T-helper 17 cell (primary cell): ENCODE results near the gene DNAJC9. TPM values are rescaled to one million over a fixed set of nuclear protein-coding genes. Genes with fewer than 3 reads are reported as not detected.

Experiments used
- ATAC-seq: fragments of 150-1000 bp; cut with Tn5 transposase; 2 replicates; pipeline ENCODE4 v1.10.0; 2021; ENCODE audit warnings: mild to moderate bottlenecking, moderate library complexity
- DNase-seq, 3 donors: peaks; one replicate each; pipeline versions ENCODE4 v3.0.0 to v3.0.0-alpha.2; 2020 to 2021
- H3K9me3 ChIP-seq: one replicate; pipeline ENCODE4 v1.7.0; 2013; ENCODE audit warnings: low read length, mild to moderate bottlenecking; ENCODE audit not compliant: control insufficient read depth, poor library complexity, severe bottlenecking
- H3K27ac Mint-ChIP-seq: one replicate; pipeline ENCODE4 v1.8.0; 2022; ENCODE audit warnings: mild to moderate bottlenecking, moderate library complexity, mixed read lengths
- H3K27me3 Mint-ChIP-seq: one replicate; pipeline ENCODE4 v1.8.0; 2022; ENCODE audit warnings: mixed read lengths
- H3K36me3 Mint-ChIP-seq: one replicate; pipeline ENCODE4 v1.8.0; 2022; ENCODE audit warnings: low read depth, mixed read lengths
- H3K4me1 Mint-ChIP-seq: one replicate; pipeline ENCODE4 v1.8.0; 2022; ENCODE audit warnings: mild to moderate bottlenecking, mixed read lengths
- H3K4me3 Mint-ChIP-seq: one replicate; pipeline ENCODE4 v1.8.0; 2022; ENCODE audit warnings: mild to moderate bottlenecking, moderate library complexity, mixed read lengths
- total RNA-seq, 4 donors: library from RNA in 2 of 4; stranded (reverse) in 2 of 4; gene quantifications; one replicate each; pipeline ENCODE4 v1.2.3 and lab custom pipeline; 2022 to 2026

Gene DNAJC9
- total RNA-seq, 2 donors from 2014 or later, result 16.2 to 21.4 TPM

DNA sequence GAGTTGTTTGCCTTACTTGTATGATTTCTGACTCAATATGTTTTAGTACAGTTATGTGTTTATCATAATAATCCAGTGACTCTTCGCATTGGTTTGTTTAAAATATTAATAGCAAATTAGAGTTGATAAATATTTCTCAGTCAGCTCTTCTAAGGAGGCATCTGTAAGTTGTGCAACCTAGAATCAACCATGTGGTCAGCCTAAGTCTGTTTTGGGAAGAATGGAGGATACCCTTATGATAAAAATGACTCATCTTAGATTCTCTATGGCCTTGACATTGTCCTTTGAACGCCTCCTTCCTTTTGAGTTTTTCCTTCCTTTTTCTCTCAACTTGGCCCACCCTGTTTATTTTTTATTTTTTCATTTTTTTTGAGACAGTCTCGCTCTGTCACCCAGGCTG lies 18.8 kb downstream of the DNAJC9 start:
- Mint-ChIP-seq H3K36me3 (peaks cover 2% of the 10 kb centered on the region), H3K27ac (no peak overlapping the region), H3K4me3 (no peak overlapping the region), H3K27me3 (no peaks in the 10 kb centered on the region), H3K4me1 (no peaks in the 10 kb centered on the region)
- DNase-seq, result no peak
- ATAC-seq, result no peak
- no peaks in the 10 kb centered on the region for H3K9me3 ChIP-seq

- Mint-ChIP-seq H3K27me3 (no peaks in the 10 kb centered on the region), H3K27ac (no peak overlapping the region), H3K36me3 (peaks cover 8% of the 10 kb centered on the region), H3K4me1 (no peaks in the 10 kb centered on the region), H3K4me3 (no peak overlapping the region)
- ATAC-seq (no peak), DNase-seq (no peak)
- no peaks in the 10 kb centered on the region for H3K9me3 ChIP-seq
These were observed 20.4 kb downstream of the DNAJC9 start for GRCh38 chr10:73226663-73227062.

DNA sequence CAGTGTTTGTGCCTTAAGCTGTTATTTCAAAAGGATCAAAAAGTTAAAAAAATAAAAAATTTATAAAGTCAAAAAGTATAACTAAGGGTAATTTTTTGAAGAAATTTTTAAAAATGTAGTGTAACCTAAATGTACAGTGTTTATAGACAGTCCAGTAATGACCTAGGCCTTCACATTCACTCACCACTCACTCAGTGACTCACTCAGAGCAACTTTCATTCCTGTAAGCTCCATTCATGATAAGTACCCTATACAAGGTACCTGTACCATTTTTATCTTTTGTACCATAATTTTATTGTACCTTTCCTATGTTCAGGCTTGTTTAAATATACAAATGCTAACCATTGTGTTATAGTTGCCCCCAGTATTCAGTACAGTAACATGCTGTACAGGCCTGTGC lies 21.5 kb downstream of the DNAJC9 start:
- Mint-ChIP-seq H3K4me3 (no peak overlapping the region), H3K27me3 (no peaks in the 10 kb centered on the region), H3K27ac (no peak overlapping the region), H3K4me1 (peaks cover 2% of the 10 kb centered on the region), H3K36me3 (peaks cover 8% of the 10 kb centered on the region)
- no peaks in the 10 kb centered on the region for H3K9me3 ChIP-seq
- ATAC-seq (no peak), DNase-seq (no peak)

GRCh38 chr10:73220989-73221388 lies 26.1 kb downstream of the DNAJC9 start:
- no peaks in the 10 kb centered on the region for H3K27me3 Mint-ChIP-seq
- H3K4me3 Mint-ChIP-seq, result no peak overlapping the region
- no peak for ATAC-seq
- no peak for DNase-seq
- H3K4me1 Mint-ChIP-seq, result peaks cover 2% of the 10 kb centered on the region
- no peaks in the 10 kb centered on the region for H3K9me3 ChIP-seq
- H3K36me3 Mint-ChIP-seq, result peaks cover 7% of the 10 kb centered on the region
- H3K27ac Mint-ChIP-seq, result no peak overlapping the region

GRCh38 chr10:73219384-73219783 lies 27.7 kb downstream of the DNAJC9 start:
- Mint-ChIP-seq H3K36me3 (peaks cover 9% of the 10 kb centered on the region), H3K27ac (no peak overlapping the region), H3K4me3 (no peak overlapping the region), H3K4me1 (peaks cover 2% of the 10 kb centered on the region), H3K27me3 (no peaks in the 10 kb centered on the region)
- H3K9me3 ChIP-seq, result no peaks in the 10 kb centered on the region
- ATAC-seq, result no peak
- no peak for DNase-seq

DNA sequence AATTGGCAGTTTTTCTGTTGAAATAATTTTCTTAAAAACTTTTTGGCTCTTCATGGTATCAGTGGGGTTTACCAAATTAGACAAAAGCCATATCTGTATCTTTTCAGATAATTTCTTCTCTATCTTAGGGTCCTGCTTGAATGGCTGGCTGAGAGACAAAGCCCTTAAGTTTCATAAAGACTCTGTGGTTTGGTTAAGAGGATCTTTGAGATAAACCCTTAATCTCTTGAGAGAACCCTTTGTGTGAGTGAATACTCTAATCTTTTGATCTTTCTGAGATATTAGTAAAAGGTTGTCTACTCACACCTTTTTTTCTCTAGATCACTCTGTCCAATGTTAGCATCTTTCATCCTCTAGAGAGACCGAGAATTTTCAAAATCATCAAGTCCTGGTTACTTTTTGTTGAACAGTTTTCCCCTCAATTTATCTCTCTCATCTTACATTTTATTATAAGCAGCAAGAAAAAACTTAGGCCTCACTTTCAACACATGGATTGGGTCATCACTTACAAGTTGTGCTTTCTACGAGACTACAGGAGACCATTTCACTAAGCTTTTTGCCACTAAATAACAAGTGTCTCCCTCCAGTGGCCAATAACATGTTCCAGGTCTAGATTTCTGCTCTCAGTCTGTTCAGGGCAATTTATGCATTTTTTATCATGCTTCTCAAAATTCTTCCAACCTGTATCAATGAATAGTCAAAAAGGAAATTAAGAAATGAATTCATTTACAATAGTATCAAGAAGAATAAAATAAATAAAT lies 28.4 kb downstream of the DNAJC9 start:
- no peaks in the 10 kb centered on the region for H3K27me3 Mint-ChIP-seq
- no peak overlapping the region for H3K4me3 Mint-ChIP-seq
- peaks cover 2% of the 10 kb centered on the region for H3K4me1 Mint-ChIP-seq
- DNase-seq (no peak), ATAC-seq (no peak)
- H3K9me3 ChIP-seq, result no peaks in the 10 kb centered on the region
- peaks cover 9% of the 10 kb centered on the region for H3K36me3 Mint-ChIP-seq
- H3K27ac Mint-ChIP-seq, result no peak overlapping the region

GRCh38 chr10:73217628-73218027 lies 29.4 kb downstream of the DNAJC9 start:
- H3K9me3 ChIP-seq, result no peaks in the 10 kb centered on the region
- peaks cover 2% of the 10 kb centered on the region for H3K4me1 Mint-ChIP-seq
- H3K27me3 Mint-ChIP-seq, result no peaks in the 10 kb centered on the region
- DNase-seq, result no peak
- H3K4me3 Mint-ChIP-seq, result no peak overlapping the region
- H3K36me3 Mint-ChIP-seq, result peaks cover 10% of the 10 kb centered on the region
- H3K27ac Mint-ChIP-seq, result no peak overlapping the region
- ATAC-seq, result no peak

DNA sequence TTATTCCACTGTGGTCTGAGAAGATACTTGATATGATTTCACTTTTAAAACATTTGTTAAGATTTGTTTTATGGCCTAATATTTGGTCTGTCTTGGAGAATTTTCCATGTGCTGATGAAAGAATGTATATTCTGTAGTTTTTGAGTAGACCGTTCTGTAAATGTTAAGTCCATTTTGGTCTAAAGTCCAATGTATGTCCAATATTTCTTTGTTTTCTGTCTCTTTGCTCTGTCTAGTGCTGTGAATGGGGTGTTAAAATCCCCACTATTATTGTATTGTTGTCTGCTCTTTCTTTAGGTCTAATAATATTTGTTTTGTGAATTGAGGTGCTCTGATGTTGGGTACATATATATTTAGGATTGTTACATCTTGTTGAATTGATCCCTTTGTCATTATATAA lies 31.3 kb downstream of the DNAJC9 start:
- no peak overlapping the region for H3K4me3 Mint-ChIP-seq
- no peak for ATAC-seq
- H3K36me3 Mint-ChIP-seq, result peaks cover 5% of the 10 kb centered on the region
- DNase-seq, result no peak
- no peaks in the 10 kb centered on the region for H3K9me3 ChIP-seq
- H3K27me3 Mint-ChIP-seq, result no peaks in the 10 kb centered on the region
- H3K4me1 Mint-ChIP-seq, result peaks cover under 1% of the 10 kb centered on the region
- no peak overlapping the region for H3K27ac Mint-ChIP-seq

DNA sequence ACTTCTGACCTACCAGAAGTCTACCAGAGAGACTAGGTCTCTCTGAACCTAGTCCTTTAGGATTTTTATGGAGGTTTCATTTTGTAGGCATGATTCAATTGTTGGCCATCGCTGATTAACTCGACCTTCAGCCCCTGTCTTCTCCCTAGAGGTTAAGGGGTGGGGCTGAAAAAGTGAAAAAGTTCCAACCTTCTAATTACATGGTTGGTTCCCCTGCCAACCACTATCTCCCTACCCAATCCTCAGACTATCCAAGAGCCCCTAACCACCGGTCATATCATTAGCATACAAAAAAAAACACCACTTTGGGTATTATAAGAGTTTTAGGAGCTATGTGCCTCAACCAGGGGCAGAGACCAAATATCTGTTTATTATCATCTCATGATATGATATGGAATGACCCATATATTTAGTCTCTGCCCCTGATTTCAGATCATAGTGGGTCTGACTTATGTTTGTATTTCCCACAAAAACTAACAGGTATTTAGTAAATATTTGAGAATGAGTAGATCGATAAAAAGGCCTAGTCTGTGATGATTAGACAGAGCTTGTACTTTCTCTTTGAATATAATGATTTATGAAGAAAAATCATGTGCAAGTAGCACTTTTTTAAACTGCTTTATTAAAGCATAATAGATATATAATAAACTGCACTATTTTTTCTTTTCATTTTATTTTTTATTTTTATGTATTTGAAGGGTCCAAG lies 35.8 kb downstream of the DNAJC9 start:
- ATAC-seq (no peak), DNase-seq (no peak)
- Mint-ChIP-seq H3K36me3 (peaks cover 5% of the 10 kb centered on the region), H3K4me1 (no peaks in the 10 kb centered on the region), H3K27ac (no peak overlapping the region), H3K4me3 (no peak overlapping the region), H3K27me3 (no peaks in the 10 kb centered on the region)
- H3K9me3 ChIP-seq, result no peaks in the 10 kb centered on the region

GRCh38 chr10:73210395-73211105 lies 36.5 kb downstream of the DNAJC9 start:
- H3K4me1 Mint-ChIP-seq, result no peaks in the 10 kb centered on the region
- no peak for DNase-seq
- H3K9me3 ChIP-seq, result no peaks in the 10 kb centered on the region
- no peak overlapping the region for H3K4me3 Mint-ChIP-seq
- H3K27me3 Mint-ChIP-seq, result no peaks in the 10 kb centered on the region
- H3K27ac Mint-ChIP-seq, result no peak overlapping the region
- no peak for ATAC-seq
- H3K36me3 Mint-ChIP-seq, result peaks cover 2% of the 10 kb centered on the region

GRCh38 chr10:73209705-73210104 lies 37.4 kb downstream of the DNAJC9 start:
- Mint-ChIP-seq H3K27ac (no peak overlapping the region), H3K27me3 (no peaks in the 10 kb centered on the region), H3K4me3 (no peak overlapping the region), H3K36me3 (peaks cover 2% of the 10 kb centered on the region), H3K4me1 (no peaks in the 10 kb centered on the region)
- DNase-seq (no peak), ATAC-seq (no peak)
- no peaks in the 10 kb centered on the region for H3K9me3 ChIP-seq

- Mint-ChIP-seq H3K4me1 (peaks cover 2% of the 10 kb centered on the region), H3K27me3 (no peaks in the 10 kb centered on the region), H3K27ac (no peak overlapping the region), H3K36me3 (peaks cover 2% of the 10 kb centered on the region), H3K4me3 (no peak overlapping the region)
- no peaks in the 10 kb centered on the region for H3K9me3 ChIP-seq
- no peak for DNase-seq
- ATAC-seq, result no peak
These were observed 39.2 kb downstream of the DNAJC9 start for GRCh38 chr10:73207883-73208282.

- H3K36me3 Mint-ChIP-seq, result peaks cover 2% of the 10 kb centered on the region
- H3K27me3 Mint-ChIP-seq, result no peaks in the 10 kb centered on the region
- no peak for DNase-seq
- H3K9me3 ChIP-seq, result no peaks in the 10 kb centered on the region
- peaks cover 2% of the 10 kb centered on the region for H3K4me1 Mint-ChIP-seq
- no peak for ATAC-seq
- no peak overlapping the region for H3K4me3 Mint-ChIP-seq
- H3K27ac Mint-ChIP-seq, result no peak overlapping the region
These were observed 40.7 kb downstream of the DNAJC9 start for GRCh38 chr10:73206385-73206784.
